Erythroblast (primary cell): ENCODE results near the gene KDM1B.

Source experiments
- GATA1 ChIP-seq: IDR thresholded peaks from 2 replicates; pipeline ENCODE4 v1.6.1; 2011; ENCODE audit warnings: low read depth, mild to moderate bottlenecking, control low read depth, low read length, moderate library complexity
- POLR2A ChIP-seq: IDR thresholded peaks from 2 replicates; pipeline ENCODE4 v1.6.1; 2011; ENCODE audit warnings: mild to moderate bottlenecking, low read length

- TF ChIP-seq GATA1 (no peak), POLR2A (no peak)
Observed at GRCh38 chr6:18234564-18234963, 79.3 kb downstream of the KDM1B start.
